HK-2 (cell line): ENCODE measurements around the gene CSNK1D.

ENCODE experiments used
- DNase-seq: peaks from one replicate; pipeline ENCODE4 v3.0.0-alpha.2; 2018; ENCODE audit not compliant: unreplicated experiment

Gene CSNK1D

GRCh38 chr17:82310877-82311276, 37.4 kb upstream of the CSNK1D start:
- DNase-seq = no peak

- DNase-seq = no peak
Measured at GRCh38 chr17:82309656-82310570, 36.4 kb upstream of the CSNK1D start.

DNA sequence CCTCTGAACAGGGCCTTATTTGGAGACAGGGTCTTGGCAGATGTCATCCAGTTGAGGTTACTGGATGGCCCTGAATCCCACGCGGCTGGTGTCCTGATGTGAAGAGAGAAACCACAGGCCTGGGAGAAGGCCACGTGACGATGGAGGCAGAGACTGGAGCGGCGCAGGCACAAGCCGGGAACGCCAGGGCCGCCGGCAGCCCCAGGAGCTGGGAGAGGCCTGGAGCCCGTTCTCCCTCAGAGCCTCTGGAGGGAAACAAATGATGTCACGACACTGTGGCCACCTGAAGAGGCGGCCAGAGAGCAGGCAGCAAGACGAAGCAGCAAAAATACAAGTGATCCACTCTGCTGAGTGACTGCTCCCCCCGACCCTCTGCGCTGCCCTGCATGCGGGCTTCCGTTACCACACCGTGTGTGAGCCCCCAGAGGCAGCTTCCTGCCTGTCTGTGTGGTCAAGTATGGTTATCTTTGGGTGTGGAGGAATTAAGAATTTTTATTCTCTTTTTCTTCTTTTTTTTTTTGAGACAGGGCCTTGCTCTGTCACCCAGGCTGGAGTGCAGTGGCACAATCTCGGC, 32.3 kb upstream of the CSNK1D start:
- DNase-seq = no peak

DNA sequence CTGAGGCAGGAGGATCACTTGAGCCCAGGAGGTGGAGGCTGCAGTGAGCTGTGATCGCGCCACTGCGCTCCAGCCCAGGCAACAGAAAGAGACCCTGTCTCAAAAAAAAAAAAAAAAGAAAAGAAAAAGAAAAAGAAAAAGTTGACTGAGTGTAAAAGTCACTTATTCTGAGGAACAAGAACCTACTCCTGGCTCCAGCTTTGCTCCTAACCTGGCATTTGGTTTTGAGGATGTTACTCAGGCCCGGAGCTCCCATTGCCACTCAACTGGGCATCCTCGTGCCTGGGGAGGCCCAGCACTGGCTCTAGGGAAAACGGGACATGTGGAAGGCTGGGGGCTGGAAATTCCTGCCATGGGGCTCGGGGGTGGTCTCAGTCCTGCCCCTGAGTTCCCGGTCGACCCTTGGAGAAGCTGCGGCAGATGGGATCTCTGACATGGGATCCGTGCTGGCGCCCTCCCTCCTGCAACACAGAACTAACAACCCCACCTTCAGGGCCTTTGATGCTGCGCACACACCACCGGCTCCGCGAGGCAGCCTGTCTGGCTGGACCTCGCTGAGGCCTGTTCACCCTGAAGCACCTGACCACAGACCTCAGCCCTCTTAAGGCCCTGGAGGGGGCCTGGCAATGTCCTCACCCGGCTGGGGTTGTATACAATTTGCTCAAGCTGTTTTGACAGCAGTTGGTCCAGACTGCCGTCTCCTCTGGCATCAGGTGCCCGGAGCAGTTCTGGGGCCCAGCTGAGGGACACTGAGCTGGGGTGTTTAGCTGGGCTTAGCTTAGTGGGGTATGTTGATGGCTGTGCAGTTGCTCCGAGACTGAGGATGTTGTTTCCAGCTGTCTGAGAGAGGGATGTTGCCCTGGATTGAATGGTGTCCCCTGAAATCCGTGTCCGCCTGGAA, 31.6 kb upstream of the CSNK1D start:
- DNase-seq = no peak

GRCh38 chr17:82303944-82304808, 30.7 kb upstream of the CSNK1D start:
- DNase-seq = no peak

DNA sequence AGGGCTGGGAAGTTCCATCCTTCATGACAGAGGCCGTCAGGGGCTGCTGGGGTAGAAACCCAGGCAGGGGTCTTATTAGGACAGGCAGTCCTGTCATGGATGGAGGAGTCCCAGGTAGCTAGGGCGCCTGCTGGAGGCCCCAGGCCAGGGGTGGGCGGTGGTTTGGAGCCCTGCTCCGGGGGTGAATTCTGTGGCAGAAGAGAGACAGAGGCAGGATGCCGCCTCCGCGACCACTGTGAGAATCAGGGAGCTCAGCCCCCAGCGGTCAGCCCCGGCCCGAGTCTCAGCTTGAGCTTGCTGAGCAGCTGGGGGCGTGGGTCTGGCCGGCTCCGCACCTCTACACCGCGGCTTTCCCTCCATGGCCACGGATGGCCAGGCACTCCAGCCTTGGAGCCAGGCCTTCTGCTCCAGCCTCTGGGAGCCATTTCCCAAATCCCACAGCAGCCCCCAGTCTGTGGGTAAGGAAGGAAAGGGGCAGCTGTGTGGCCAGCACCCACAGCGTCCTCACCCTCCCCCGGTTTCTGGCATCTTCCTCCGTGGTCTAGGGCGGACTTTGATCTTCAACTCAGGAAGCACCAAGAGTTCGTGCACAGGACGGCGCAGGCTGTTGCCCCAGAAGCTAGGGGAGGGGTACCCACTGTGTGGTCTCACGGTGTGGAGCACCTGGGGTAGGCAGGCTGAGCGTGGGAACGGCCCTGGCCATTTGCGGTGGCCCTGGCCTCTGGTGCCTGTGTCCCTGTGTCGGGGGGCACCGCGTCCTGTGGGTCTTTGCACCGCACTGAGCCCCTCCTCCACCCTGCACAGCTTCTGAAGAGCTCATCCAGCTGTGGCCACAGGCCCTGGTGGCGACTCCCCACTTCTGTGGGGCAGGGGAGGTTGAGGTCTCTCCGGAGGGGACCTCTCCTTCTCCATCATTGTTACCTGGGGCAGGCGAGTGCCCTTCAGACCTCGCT, 29.8 kb upstream of the CSNK1D start:
- no peak for DNase-seq

GRCh38 chr17:82302568-82302963, 29.1 kb upstream of the CSNK1D start:
- DNase-seq = no peak

DNA sequence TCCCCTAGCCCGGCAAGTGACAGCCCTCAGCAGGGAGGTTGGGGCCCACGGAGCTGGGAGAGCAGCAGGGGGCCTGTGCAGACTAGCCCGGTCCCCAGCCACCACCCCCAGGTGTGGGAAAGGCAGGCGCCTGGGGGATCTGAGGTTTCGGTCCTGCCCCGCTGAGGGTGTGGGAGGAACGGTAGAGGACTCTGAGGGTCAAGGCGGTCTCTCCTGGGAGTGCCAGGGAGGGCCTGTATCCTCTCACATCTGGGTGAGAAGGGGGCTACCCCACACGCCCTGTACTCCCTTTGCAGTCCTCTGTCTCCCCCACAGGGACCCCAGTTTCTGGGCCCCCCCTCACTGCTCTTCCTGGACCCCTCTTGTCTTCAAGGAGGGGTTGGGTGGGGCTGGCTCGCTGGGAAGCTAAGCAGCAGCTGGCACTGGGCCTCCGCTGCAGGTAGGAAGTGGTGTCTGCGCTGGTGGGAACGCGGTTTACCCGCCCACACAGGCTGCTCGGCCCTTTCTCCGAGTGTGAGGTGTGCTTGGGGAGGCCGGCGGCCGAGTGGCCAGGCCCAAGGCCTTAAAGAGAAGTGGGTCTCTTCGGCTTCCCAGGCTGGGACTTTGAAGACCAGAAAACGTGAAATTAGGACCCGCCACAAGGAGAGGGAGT, 28.5 kb upstream of the CSNK1D start:
- DNase-seq = no peak

DNA sequence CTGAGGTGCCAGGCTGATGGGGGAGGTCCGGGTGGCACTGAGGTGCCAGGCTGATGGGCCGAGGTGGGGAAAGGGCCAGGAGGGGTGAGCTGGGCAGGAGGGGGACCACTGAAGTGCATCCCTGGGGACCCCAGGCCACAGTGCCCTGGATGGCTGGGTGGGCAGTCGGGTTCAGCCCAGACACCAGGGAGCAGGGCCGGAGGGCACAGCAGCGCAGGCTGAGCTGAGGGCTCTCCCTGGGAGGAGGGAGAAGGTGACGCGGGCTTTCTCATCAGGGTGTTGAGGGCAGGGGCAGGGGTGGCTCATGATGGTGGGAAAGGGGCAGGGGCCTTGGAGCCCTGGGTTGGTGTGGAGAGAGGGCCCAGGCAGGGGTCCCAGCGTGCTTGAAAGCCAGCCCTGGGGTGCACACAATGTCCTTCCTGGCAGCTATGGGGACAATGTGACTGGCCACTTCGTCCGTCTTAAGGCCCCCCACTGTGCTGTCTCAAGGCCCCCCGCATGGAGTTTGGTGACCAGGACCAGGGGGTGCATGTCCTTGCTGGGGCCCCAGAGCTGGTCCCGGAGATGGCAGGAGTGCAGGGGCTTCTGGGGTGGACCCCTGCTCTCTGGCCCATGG, 27.9 kb upstream of the CSNK1D start:
- DNase-seq = no peak

DNA sequence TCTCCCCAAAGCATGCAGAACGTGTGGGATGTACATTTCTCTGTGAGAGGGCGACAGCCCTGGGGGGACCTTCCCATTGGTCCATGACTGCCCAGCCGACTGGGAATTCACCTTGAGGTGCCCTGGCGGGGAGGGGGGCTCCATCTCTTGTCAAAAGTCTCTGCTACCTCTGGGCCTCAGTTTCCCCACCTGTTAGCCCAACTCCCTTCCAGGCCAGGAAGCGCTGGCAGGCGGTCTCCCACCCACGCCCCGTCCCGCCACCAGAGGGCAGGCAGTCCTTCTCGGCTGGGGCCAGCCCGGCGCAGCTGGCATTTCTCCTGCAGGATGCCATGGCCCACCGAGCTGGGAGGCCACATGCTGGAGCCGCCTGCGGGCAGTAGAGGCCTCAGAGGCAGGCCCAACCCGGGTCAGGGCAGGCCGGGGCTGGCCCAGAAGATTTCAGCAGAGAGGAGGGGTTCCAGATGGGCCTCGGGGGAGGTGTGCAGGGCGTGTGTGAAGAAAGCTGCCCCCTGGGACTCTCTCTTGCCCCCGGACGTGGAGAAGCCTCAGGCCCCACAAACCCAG, 27.3 kb upstream of the CSNK1D start:
- peak; percentile 35 for DNase-seq

DNA sequence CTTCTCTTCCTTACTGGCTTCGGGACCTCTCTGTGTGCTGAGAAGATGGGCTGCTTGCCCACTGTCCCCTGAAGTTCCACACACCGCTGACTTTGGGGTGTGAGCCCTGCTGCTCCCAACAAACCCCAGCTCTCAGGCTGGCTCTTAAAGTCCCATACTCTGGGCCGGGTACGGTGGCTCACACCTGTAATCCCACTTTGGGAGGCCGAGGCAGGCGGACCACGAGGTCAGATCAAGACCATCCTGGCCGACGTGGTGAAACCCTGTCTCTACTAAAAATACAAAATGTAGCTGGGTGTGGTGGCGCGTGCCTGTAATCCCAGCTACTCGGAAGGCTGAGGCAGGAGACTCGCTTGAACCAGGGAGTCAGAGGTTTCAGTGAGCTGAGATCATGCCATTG, 26.7 kb upstream of the CSNK1D start:
- DNase-seq = no peak

DNA sequence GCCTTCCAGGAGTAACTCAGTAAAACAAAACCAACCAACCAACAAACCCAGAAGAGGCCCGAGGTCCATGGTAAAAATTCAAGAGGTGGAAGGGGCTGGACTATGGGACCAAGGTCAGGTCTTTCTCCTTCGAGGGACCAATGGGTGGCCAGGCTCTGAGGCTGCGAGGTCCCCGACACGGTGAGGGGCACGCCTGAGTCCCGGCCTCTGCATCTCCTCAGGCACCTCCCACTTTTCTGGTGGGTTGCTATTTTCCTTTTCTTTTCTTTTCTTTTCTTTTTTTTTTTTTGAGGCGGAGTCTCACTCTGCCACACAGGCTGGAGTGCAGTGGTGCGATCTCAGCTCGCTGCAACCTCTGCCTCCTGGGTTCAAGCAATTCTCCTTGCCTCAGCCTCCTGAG, 26.0 kb upstream of the CSNK1D start:
- DNase-seq = no peak

DNA sequence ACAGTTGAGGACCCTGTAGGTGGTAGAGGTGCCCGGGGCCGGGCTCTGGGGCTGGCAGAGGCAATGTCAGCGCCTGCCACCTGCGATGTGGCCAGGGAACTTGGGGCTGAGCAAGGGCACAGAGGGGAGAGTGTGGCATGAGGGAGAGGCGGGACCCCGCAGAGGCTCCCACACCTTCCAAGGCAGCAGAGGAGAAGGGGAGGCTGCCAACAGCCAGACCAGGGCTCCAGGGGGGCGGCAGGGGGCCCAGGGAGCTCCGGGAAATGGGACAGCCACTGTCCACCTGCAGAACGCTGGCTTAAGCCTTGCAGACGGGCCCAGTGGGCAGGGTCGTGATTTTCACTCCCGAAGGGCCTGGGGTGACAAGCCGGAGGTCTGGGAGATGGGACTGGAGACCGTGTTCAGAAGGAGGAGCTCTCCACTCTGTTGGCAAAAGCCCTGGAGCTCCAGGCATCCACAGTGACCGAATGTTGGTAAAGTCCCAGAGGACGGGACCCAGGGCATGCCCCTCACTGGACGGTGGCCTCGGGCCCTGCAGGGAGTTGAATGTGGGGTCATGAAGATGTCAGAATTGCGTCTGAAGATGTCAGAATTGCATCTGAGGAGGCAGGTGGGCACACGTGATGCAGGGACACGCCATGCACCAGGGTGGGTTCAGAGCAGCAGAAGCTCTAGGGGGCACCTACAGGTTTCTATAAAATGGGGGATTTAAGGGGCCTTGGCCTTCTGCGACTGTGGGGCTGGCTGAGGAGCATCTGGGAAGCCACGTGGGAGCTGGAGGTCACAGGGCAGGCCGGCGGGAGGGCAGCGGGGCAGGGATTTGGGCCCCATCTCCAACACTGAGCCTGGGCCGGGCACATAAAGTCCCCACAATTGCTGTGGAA, 25.3 kb upstream of the CSNK1D start:
- DNase-seq = no peak

- peak; percentile 87 for DNase-seq
Measured at GRCh38 chr17:82297714-82298537, 24.4 kb upstream of the CSNK1D start.

GRCh38 chr17:82297280-82297713, 23.8 kb upstream of the CSNK1D start:
- peak; percentile 87 for DNase-seq

- no peak for DNase-seq
Measured at GRCh38 chr17:82296511-82297279, 23.2 kb upstream of the CSNK1D start.
